ENCODE data around the gene CATSPERZ.
A peak's percentile ranks its signal among the peaks of the same experiment; 100 is the strongest.

The CATSPERZ gene

GRCh38 chr11:64334764-64335735, 34.9 kb downstream of the CATSPERZ start:
- DNase-seq (ENCODE audit: extremely low read depth, insufficient read length) = peak; percentile 81
- no peak for TF ChIP-seq CTCF (IDR thresholded peaks at IDR 0.05; ENCODE audit: insufficient read depth, low read length, poor library complexity, severe bottlenecking)
- Histone ChIP-seq H3K27me3 (replicated peaks; ENCODE audit: control insufficient read depth, insufficient read depth, low read length) (no peaks in the 10 kb centered on the region), H3K36me3 (ENCODE audit: control insufficient read depth, insufficient read depth, low read length) (peaks cover 3% of the 10 kb centered on the region), H3K4me3 (replicated peaks; ENCODE audit: low read depth, low read length) (no peak overlapping the region; the same call in 1 of the 2 replicates)

GRCh38 chr11:64337538-64338249, 37.5 kb downstream of the CATSPERZ start:
- TF ChIP-seq CTCF (IDR thresholded peaks at IDR 0.05; ENCODE audit: insufficient read depth, low read length, poor library complexity, severe bottlenecking) = no peak
- Histone ChIP-seq H3K36me3 (ENCODE audit: control insufficient read depth, insufficient read depth, low read length) (peaks cover 3% of the 10 kb centered on the region), H3K27me3 (replicated peaks; ENCODE audit: control insufficient read depth, insufficient read depth, low read length) (no peaks in the 10 kb centered on the region), H3K4me3 (replicated peaks; ENCODE audit: low read depth, low read length) (no peak overlapping the region)
- no peak for DNase-seq (ENCODE audit: extremely low read depth, insufficient read length)

GRCh38 chr11:64338716-64339115, 38.6 kb downstream of the CATSPERZ start:
- no peak for TF ChIP-seq CTCF (IDR thresholded peaks at IDR 0.05; ENCODE audit: insufficient read depth, low read length, poor library complexity, severe bottlenecking)
- Histone ChIP-seq H3K36me3 (ENCODE audit: control insufficient read depth, insufficient read depth, low read length) (peaks cover 6% of the 10 kb centered on the region), H3K27me3 (replicated peaks; ENCODE audit: control insufficient read depth, insufficient read depth, low read length) (no peaks in the 10 kb centered on the region), H3K4me3 (replicated peaks; ENCODE audit: low read depth, low read length) (no peak overlapping the region)
- DNase-seq (ENCODE audit: extremely low read depth, insufficient read length) = no peak

GRCh38 chr11:64339286-64339685, 39.1 kb downstream of the CATSPERZ start:
- peaks cover 11% of the 10 kb centered on the region for H3K36me3 ChIP-seq (ENCODE audit: control insufficient read depth, insufficient read depth, low read length)
- no peaks in the 10 kb centered on the region for H3K27me3 ChIP-seq (replicated peaks; ENCODE audit: control insufficient read depth, insufficient read depth, low read length)
- peak overlapping the region; percentile 90 for H3K4me3 ChIP-seq (replicated peaks; ENCODE audit: low read depth, low read length)
- no peak for DNase-seq (ENCODE audit: extremely low read depth, insufficient read length)
- no peak for TF ChIP-seq CTCF (IDR thresholded peaks at IDR 0.05; ENCODE audit: insufficient read depth, low read length, poor library complexity, severe bottlenecking)

- DNase-seq (ENCODE audit: extremely low read depth, insufficient read length) = peak; percentile 83
- H3K36me3 ChIP-seq (ENCODE audit: control insufficient read depth, insufficient read depth, low read length) = peaks cover 17% of the 10 kb centered on the region
- peak within 1 kb of the TSS; percentile 90 for H3K4me3 ChIP-seq (replicated peaks; ENCODE audit: low read depth, low read length)
Observed at GRCh38 chr11:64339754-64340408, 39.7 kb downstream of the CATSPERZ start, which contains the start of gene CCDC88B. Gene CCDC88B (plus strand): TSS chr11:64340204. CDS start chr11:64340267, 63 bp downstream.

More at GRCh38 chr11:64339754-64340408, 39.7 kb downstream of the CATSPERZ start, which contains the start of gene CCDC88B:
- H3K27me3 ChIP-seq (replicated peaks; ENCODE audit: control insufficient read depth, insufficient read depth, low read length) = no peaks in the 10 kb centered on the region
- TF ChIP-seq CTCF (IDR thresholded peaks at IDR 0.05; ENCODE audit: insufficient read depth, low read length, poor library complexity, severe bottlenecking) = no peak
